H1 (cell line): ENCODE results near the gene IGLL5.

Source experiments
- CEBPB ChIP-seq: IDR thresholded peaks from 2 replicates; pipeline ENCODE4 v1.6.1; 2012; ENCODE audit warnings: low read depth, low read length
- CTCF ChIP-seq, 3 experiments: IDR thresholded peaks; 1 replicate in 2 of 3; 2 replicates in 1 of 3; pipeline versions ENCODE4 v1.5.1 to v1.6.1; 2011; ENCODE audit warnings: low read length in 3 of 3, mild to moderate bottlenecking in 3 of 3, inconsistent platforms in 2 of 3, low read depth in 1 of 3, moderate library complexity in 1 of 3; ENCODE audit not compliant: insufficient read depth in 1 of 3; ENCODE audit errors: control extremely low read depth in 1 of 3
- GTF2F1 ChIP-seq: IDR thresholded peaks from 2 replicates; pipeline ENCODE4 v1.6.1; 2012; ENCODE audit warnings: low read depth, low read length, improper control_type of control experiment, borderline replicate concordance
- KDM5A ChIP-seq: fragments of 200-600 bp; IDR thresholded peaks from 2 replicates; pipeline ENCODE4 v1.7.1; 2012; ENCODE audit warnings: mild to moderate bottlenecking, low read length, inconsistent platforms, mixed read lengths
- POLR2A ChIP-seq, 2 experiments: IDR thresholded peaks; 1 replicate in 1 of 2; 2 replicates in 1 of 2; pipeline ENCODE4 v1.6.1; 2011; ENCODE audit warnings: low read depth in 2 of 2, low read length in 2 of 2, mild to moderate bottlenecking in 2 of 2; ENCODE audit errors: control extremely low read depth in 1 of 2
- POLR2AphosphoS5 ChIP-seq: IDR thresholded peaks from 2 replicates; pipeline ENCODE4 v1.6.1; 2011; ENCODE audit warnings: low read depth, low read length
- RBBP5 ChIP-seq: IDR thresholded peaks from 2 replicates; pipeline ENCODE4 v1.7.1; 2012; ENCODE audit warnings: low read depth, mild to moderate bottlenecking, inconsistent platforms, low read length, moderate library complexity, borderline replicate concordance

DNA sequence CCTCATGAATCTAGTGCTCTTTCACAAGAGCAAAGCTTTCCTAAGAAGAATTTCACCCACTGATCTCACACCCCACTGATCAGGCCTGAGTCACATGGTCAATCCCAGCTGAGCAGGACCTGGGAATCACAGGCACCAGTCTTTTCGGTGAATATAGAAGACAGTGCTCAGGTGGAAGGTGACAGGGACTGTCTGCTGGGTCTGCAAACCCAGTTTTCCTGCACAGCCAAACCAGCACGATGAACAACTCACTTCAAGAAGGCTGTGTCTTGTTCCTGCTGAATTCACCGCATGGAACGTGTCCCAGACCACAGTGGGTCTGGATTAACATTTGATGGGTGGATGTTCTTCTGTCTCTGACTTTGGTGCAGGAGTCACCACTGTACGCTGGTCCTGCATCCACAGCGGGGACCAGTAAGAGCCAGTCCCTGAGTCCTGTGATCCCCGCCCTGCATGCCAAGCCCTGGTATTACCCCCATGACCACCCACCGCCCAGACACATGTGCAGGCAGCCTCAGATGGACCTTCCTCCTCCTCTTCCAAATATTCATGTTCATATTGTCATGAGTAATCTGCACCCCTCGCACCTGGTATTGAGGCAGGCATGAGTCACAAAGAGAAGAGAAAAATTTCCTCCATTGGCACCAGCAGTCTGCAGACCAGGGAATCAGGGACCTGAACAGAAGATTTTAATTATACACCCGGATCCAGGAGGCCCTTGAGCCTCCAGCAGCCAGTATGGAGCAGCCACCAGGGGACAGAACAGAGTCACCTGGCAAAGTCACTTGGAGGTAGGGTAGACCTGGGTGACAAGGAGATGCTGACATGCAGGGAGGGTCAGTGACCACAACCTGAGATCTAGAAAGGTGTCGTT is 8.6 kb upstream of the IGLL5 start:
- TF ChIP-seq RBBP5 (no peak), CEBPB (no peak), GTF2F1 (no peak), CTCF (IDR thresholded peaks at IDR 0.05; ENCODE audit: control extremely low read depth in 1 of 3, insufficient read depth in 1 of 3, low read depth in 1 of 3, low read length in 3 of 3) (no peak), POLR2A (IDR thresholded peaks at IDR 0.05; ENCODE audit: control extremely low read depth in 1 of 2, low read depth in 2 of 2, low read length in 2 of 2) (no peak), POLR2AphosphoS5 (no peak), KDM5A (no peak)
